ENCODE data around the gene MAP2K2. TPM values are rescaled to one million over a fixed set of nuclear protein-coding genes. Genes with fewer than 3 reads are reported as not detected.

Gene MAP2K2
- polyA plus RNA-seq, 1 donor from 2014 or later: 95.5 TPM

GRCh38 chr19:4096049-4096892 lies 27.7 kb downstream of the MAP2K2 start:
- Histone ChIP-seq H3K36me3 (ENCODE audit: insufficient read depth, low read length) (no peaks in the 10 kb centered on the region), H3K4me2 (ENCODE audit: low read length) (no peak overlapping the region), H3K27me3 (ENCODE audit: insufficient read depth, low read depth, low read length) (no peaks in the 10 kb centered on the region), H4K20me1 (ENCODE audit: insufficient read depth) (no peaks in the 10 kb centered on the region), H2AFZ (ENCODE audit: low read depth, low read length) (no peak overlapping the region), H3K79me2 (replicated peaks; ENCODE audit: insufficient read depth, low read length) (no peaks in the 10 kb centered on the region), H3K4me3 (ENCODE audit: low read length) (no peak overlapping the region), H3K27ac (ENCODE audit: low read length) (no peak overlapping the region), H3K9ac (ENCODE audit: low read length) (no peak overlapping the region), H3K9me3 (ENCODE audit: low read length) (no peaks in the 10 kb centered on the region), H3K9me2 (ENCODE audit: insufficient read depth, low read length) (no peaks in the 10 kb centered on the region), H3F3A (ENCODE audit: insufficient read depth, low read length, poor library complexity, severe bottlenecking) (no peaks in the 10 kb centered on the region)
- TF ChIP-seq EZH2 (IDR thresholded peaks at IDR 0.05; ENCODE audit: borderline replicate concordance, insufficient read depth, low read length, poor library complexity, severe bottlenecking): no peak
- no peak for TF ChIP-seq POLR2AphosphoS5 (IDR thresholded peaks at IDR 0.05)
- TF ChIP-seq RAD21 (conservative IDR thresholded peaks at IDR 0.05): no peak
- no peak for TF ChIP-seq EP300 (conservative IDR thresholded peaks at IDR 0.05; ENCODE audit: poor library complexity, severe bottlenecking)
- TF ChIP-seq SMC3 (conservative IDR thresholded peaks at IDR 0.05; ENCODE audit: poor library complexity): no peak
- no peak for TF ChIP-seq REST (IDR thresholded peaks at IDR 0.05; ENCODE audit: borderline replicate concordance)
- TF ChIP-seq CTCF (IDR thresholded peaks at IDR 0.05; ENCODE audit: poor library complexity, severe bottlenecking): no peak
- TF ChIP-seq TAF1 (IDR thresholded peaks at IDR 0.05; ENCODE audit: low read depth): no peak
- TF ChIP-seq MXI1 (conservative IDR thresholded peaks at IDR 0.05; ENCODE audit: poor library complexity, severe bottlenecking): no peak

GRCh38 chr19:4095488-4095844 lies 28.5 kb downstream of the MAP2K2 start:
- Histone ChIP-seq H3K4me2 (ENCODE audit: low read length) (no peak overlapping the region), H3K9ac (ENCODE audit: low read length) (no peak overlapping the region), H3K27ac (ENCODE audit: low read length) (no peak overlapping the region), H4K20me1 (ENCODE audit: insufficient read depth) (no peaks in the 10 kb centered on the region), H3K4me3 (ENCODE audit: low read length) (no peak overlapping the region), H2AFZ (ENCODE audit: low read depth, low read length) (no peak overlapping the region), H3K27me3 (ENCODE audit: insufficient read depth, low read depth, low read length) (no peaks in the 10 kb centered on the region), H3F3A (ENCODE audit: insufficient read depth, low read length, poor library complexity, severe bottlenecking) (no peaks in the 10 kb centered on the region), H3K9me3 (ENCODE audit: low read length) (no peaks in the 10 kb centered on the region), H3K36me3 (ENCODE audit: insufficient read depth, low read length) (no peaks in the 10 kb centered on the region), H3K9me2 (ENCODE audit: insufficient read depth, low read length) (no peaks in the 10 kb centered on the region), H3K79me2 (replicated peaks; ENCODE audit: insufficient read depth, low read length) (no peaks in the 10 kb centered on the region)
- no peak for TF ChIP-seq REST (IDR thresholded peaks at IDR 0.05; ENCODE audit: borderline replicate concordance)
- no peak for TF ChIP-seq MXI1 (conservative IDR thresholded peaks at IDR 0.05; ENCODE audit: poor library complexity, severe bottlenecking)
- no peak for TF ChIP-seq EZH2 (IDR thresholded peaks at IDR 0.05; ENCODE audit: borderline replicate concordance, insufficient read depth, low read length, poor library complexity, severe bottlenecking)
- TF ChIP-seq SMC3 (conservative IDR thresholded peaks at IDR 0.05; ENCODE audit: poor library complexity): no peak

Data from neural cell (in vitro differentiated cells).